Sigmoid colon (tissue), 4 donors: ENCODE data around the gene SLF2.

Source experiments
- CTCF ChIP-seq, 4 experiments: fragments of 450-650 bp in 3 of 4; fragments of 200-600 bp in 1 of 4; IDR thresholded peaks; one replicate each; pipeline ENCODE4 v1.5.1; 2016 to 2019; ENCODE audit warnings: antibody characterized with exemption in 4 of 4, mild to moderate bottlenecking in 3 of 4, moderate library complexity in 2 of 4
- EP300 ChIP-seq, 4 donors: sonication (generic); formaldehyde crosslinking; IDR thresholded peaks; one replicate each; pipeline ENCODE4 v1.6.1; 2017; ENCODE audit warnings: antibody characterized with exemption in 4 of 4
- POLR2A ChIP-seq, 2 donors: fragments of 450-650 bp; IDR thresholded peaks; one replicate each; pipeline ENCODE4 v1.6.1; 2016; ENCODE audit warnings: antibody characterized with exemption in 2 of 2, mild to moderate bottlenecking in 2 of 2, moderate library complexity in 2 of 2
- POLR2AphosphoS5 ChIP-seq, 4 donors: sonication (generic); formaldehyde crosslinking; IDR thresholded peaks; one replicate each; pipeline ENCODE4 v1.6.1; 2017; ENCODE audit warnings: antibody characterized with exemption in 4 of 4

- TF ChIP-seq CTCF (IDR thresholded peaks at IDR 0.05) (no peak), POLR2A (IDR thresholded peaks at IDR 0.05) (no peak), EP300 (IDR thresholded peaks at IDR 0.05) (no peak), POLR2AphosphoS5 (IDR thresholded peaks at IDR 0.05) (no peak)
These were observed 38.9 kb upstream of the SLF2 start for GRCh38 chr10:100873827-100874326.
